GM21529 (cell line): ENCODE measurements around the gene DEGS2.

Experiments
- ATAC-seq: cut with Tn5 transposase; IDR thresholded peaks from one replicate; pipeline ENCODE4 v1.9.1; 2021; ENCODE audit not compliant: unreplicated experiment

Gene DEGS2

GRCh38 chr14:100115726-100116125 is 43.7 kb downstream of the DEGS2 start:
- ATAC-seq: no peak

GRCh38 chr14:100115236-100115635 is 44.2 kb downstream of the DEGS2 start:
- ATAC-seq: no peak

GRCh38 chr14:100114109-100114765 is 45.2 kb downstream of the DEGS2 start:
- ATAC-seq: no peak

GRCh38 chr14:100111931-100112704 is 47.3 kb downstream of the DEGS2 start:
- no peak for ATAC-seq

DNA sequence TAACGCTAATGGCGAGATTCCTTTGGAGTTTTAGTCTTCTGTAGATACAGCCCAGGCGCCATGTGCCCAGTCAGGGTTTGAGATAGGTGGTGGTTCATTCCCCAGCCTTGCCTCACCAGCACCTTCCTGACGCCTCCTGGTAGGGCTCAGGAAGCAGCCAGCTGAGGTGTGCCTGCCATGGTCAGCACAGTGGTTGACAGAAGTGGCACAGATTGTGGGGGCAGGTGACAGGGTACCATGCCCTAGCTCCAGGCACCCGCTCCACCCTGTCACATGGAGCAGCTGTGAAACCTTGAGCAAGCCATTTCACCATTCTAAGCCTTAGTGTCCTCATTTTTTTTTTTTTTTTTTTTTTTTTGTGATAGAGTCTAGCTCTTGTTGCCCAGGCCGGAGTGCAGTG is 48.6 kb downstream of the DEGS2 start:
- no peak for ATAC-seq

- no peak for ATAC-seq
Observed at GRCh38 chr14:100109594-100109955, 49.9 kb downstream of the DEGS2 start.

DNA sequence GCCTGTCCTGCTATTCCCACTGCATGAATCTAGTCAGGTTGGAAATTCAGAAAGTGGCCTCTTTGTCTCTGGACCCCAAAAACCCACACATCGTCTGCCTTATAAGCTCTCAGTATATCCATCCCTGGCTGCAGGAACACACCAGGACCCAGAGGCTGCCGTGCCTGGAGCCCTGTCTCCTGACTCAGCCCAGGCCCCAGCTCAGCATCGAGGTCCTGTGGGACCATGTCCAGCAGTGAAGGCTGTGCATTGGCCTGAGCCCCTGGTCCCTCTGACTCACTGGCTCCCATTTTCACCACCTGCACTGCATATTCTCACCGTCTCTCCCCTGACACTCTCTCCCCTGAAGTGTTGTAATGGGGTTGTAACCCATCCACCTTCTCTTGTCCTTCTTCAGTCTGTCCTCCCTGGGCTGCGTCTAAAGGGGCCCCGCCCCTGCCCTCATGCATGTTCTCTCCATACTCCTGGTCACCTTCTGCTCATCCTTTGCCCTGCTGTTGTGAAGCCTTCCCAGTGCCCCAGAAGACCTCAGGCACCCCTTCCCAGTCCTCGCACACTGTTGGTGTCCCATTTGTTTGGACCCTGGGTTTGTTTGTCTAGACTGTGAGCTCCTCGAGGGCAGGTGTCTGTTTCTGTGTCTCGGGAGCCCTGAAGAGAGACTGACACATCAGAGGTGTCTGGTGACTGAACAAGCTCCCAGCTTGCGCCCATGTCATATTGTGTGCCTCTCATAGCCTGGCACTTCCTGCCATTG is 50.4 kb downstream of the DEGS2 start:
- no peak for ATAC-seq

DNA sequence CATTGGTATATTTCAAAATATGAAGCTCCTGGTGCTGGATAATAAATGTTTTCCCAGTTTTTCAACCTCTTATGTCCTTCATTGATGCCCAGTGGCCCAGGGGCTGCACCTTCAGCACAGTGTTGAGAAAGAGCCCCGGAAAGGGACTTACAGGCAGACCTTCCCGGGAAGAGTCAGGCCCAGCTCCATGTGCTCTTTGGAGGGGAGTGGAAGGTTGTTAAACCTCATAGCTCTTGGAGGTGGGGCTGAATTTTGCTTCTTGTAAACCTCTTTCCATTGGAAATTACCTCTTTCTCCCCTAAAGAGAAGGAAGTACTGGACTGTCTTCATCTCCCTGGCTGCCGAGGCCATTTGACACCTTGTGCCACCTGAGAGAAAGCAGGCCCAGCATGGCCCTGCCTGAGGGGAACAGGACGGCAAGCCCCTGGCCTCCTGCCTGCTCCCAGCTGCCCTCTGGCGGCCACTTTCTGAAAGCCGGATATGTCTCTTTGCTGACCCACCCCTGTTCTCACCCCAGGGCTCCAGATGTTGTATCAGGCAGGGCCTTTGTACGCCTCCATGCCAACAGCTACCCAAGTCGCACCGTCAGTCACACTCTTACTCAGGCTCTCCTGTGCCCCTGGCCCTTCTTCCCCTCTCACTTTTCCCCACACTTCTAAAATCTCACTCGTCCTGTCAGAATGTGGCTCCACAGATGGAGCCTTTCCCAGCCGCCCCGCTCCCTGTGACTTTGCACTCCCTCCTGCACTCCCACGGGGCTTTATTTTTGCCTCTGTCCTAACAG is 51.2 kb downstream of the DEGS2 start:
- peak; percentile 77 for ATAC-seq

DNA sequence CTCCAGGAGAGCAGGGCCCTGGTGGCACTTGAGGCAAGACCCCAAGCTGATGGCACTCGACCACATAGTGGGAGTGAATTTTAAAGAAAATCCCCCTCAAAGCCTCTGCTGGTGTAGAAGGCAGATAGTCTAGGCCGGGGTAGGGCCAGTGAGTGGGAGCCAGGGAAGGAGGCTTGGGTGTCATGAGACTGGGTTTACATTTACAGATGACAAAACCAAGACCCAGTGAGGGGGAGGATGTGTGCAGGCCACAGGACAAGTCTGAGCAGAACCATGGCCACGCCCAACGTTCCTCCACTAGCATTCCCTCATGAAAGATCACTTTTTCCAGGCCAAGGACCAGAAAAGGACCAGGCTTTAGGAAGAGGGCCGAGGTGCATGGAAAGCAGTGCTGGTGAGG is 52.2 kb downstream of the DEGS2 start:
- no peak for ATAC-seq

DNA sequence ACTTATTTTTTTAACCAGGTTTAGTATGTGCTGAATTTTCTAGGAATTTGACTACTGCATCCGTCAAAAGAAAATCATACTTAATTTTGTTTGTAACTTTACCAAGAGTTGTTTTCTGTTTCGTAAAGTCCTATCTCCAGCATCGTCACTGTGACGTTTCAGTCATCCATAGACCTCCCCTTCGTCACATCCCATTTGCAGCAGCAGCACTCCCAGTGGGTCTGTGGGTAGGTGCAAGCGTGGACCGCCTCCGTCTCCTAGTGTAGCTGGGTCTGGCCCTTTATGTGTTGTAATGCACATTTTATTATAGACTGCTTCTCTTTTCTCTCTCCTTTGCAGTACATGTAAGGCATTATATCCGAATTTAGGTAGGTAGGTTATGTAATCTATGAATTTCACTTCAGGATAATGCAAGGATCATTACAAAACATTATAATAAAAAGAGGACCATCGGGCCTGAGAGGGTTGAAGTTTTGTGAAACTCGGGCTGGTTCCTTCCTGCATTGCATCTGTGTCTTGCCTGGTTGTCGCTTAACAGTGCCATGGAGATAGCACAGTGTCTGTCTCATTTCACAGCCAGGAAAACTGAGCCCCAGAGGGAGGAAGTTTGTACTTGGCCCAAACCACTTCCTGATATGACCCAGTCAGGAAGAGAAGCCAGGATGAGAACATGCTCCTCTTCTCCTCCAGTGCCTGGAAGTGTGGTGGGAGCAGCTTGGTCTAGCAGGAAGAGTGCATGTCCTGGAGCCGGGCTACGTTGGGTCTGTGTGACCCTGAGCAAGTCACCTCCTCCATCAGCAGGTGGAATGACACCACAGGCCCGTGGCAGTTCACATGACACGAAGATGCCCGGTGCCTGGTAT is 53.0 kb downstream of the DEGS2 start:
- no peak for ATAC-seq

- ATAC-seq: no peak
Observed at GRCh38 chr14:100105357-100106169, 53.9 kb downstream of the DEGS2 start.

- no peak for ATAC-seq
Observed at GRCh38 chr14:100104523-100105300, 54.7 kb downstream of the DEGS2 start.

DNA sequence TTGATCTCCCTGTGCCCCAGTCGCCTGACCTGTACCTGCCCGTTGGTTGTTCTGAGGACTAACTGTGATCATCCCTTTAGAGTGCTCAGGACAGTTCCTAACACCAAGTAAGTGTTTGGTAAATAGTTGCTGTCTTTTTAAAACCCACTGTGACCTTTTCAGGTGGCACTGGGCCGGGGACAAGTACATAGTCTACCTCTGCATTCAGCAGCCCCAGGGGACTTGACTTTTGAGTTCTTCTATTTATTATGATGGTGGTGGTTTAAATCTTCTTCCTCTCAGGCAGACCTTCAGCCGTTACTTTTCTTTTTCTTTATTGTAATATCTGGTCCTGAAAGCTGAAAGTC is 55.5 kb downstream of the DEGS2 start:
- ATAC-seq: no peak

DNA sequence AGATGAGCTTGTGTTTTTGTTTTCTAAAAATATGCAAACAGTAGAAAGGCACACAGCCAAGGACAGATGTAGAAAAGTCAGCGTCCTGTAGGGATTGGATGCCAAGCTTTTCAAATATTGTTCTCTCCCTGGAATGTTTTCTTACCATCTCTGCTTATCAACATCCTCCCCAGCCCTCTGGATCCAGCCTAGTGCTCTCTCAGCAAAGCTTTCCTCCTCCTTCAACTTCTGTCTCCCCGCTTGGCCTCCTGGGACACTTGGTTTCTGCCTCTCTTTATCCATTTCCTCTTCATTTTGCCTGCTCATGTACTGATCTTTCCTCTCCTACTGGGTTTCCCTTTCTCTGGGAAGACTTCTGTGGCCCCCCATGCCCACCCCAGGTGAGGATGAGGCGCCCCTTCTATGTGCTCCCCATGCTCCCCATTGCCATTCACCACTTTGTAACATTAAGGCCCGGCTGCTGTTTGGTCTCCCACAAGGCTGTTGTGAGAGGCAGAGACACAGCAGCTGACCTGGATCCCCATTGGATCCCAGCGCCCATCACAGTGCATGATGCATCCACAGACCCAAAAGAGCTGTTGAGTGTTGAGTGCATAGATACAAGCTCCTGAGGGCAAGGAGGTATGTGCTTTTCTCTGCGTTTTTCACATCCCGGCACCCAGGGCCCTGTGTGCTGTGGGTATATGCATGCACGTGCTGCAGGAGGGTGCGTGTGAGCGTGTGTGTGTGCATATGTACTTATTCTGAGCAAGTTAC is 56.0 kb downstream of the DEGS2 start:
- ATAC-seq: no peak

DNA sequence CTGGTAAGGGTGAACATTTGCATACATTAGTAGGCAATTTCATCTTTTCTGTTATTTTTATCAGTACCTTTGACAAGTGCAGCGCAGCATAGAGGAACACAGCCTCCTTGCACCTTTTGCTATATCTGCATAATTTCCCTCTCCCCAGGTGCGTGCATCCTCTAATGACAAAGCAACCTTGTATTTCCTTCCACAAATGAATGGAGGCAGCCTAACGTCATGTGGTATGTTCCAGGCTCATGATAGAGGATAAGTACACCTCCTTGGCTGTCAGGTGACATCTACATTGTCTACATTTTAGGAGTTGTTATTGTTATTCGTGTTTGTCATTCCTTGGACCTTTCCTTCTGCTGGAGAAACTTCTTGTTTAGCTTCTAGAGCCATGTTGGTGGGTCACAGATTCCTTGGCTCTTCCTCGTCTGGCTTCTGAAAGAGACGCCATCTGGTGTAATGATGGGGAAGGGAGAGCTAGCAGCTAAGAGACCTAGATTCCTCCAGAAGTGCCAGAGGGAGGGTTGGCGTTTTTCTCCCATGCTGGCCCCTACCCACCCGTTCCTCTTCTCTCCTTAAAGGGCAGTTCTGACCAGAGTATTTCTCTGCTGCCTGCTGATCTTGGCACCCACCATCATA is 57.2 kb downstream of the DEGS2 start:
- ATAC-seq: no peak

- no peak for ATAC-seq
Observed at GRCh38 chr14:100100032-100100703, 59.3 kb downstream of the DEGS2 start.

- ATAC-seq: no peak
Observed at GRCh38 chr14:100098171-100098570, 61.3 kb downstream of the DEGS2 start.
